ENCODE data around the gene R3HCC1L.

Gene R3HCC1L

GRCh38 chr10:98231417-98231816, 97.0 kb downstream of the R3HCC1L start:
- no peak for DNase-seq (ENCODE audit: low read depth in 2 of 2)

- DNase-seq (ENCODE audit: low read depth in 2 of 2) = no peak
Observed at GRCh38 chr10:98235846-98236245, 101.4 kb downstream of the R3HCC1L start.

- no peak for DNase-seq (ENCODE audit: low read depth in 2 of 2)
Observed at GRCh38 chr10:98236862-98237261, 102.4 kb downstream of the R3HCC1L start.

DNA sequence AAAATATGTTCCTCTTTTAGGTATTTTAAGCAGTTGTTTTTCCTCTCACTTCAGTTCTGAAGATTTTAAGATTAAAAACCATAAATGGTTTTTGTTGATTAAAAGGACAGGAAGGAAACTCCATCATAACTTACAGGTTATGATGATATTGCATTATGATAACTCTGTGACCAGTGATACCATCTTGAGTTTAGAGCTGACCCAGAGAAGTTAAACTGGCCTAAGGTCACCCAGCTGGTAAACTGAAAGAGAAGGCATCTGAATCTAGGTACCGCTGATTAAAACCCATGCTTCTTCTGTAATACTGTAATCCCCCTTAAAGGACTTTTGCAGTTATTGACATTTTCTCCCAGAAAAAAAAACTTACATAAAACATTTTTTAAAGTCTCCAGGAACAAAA, 103.9 kb downstream of the R3HCC1L start:
- no peak for DNase-seq (ENCODE audit: low read depth in 2 of 2)

- DNase-seq (ENCODE audit: low read depth in 2 of 2) = no peak
Observed at GRCh38 chr10:98240524-98240923, 106.1 kb downstream of the R3HCC1L start.

DNA sequence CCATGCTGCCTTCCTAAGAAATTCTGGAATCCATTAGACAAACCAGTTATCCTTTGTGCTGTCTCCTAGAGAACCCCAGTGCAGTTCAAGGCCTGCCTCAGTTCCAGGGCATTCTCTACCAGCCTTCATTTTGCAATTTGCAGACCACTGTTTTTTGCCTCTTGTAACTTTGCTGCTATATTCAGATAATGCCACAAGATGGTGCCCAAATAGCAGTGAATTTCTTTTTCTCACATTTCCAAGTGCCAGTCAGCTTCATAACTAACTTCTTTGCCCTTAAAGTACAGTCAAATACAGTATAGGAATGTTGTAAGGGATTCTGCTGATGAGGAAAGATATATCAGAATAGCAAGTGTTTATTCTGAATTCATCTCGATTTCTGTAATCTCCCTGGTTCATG, 108.4 kb downstream of the R3HCC1L start:
- no peak for DNase-seq (ENCODE audit: low read depth in 2 of 2)

GRCh38 chr10:98244141-98244540, 109.7 kb downstream of the R3HCC1L start:
- no peak for DNase-seq (ENCODE audit: low read depth in 2 of 2)

GRCh38 chr10:98244586-98244985, 110.1 kb downstream of the R3HCC1L start:
- no peak for DNase-seq (ENCODE audit: low read depth in 2 of 2)

DNA sequence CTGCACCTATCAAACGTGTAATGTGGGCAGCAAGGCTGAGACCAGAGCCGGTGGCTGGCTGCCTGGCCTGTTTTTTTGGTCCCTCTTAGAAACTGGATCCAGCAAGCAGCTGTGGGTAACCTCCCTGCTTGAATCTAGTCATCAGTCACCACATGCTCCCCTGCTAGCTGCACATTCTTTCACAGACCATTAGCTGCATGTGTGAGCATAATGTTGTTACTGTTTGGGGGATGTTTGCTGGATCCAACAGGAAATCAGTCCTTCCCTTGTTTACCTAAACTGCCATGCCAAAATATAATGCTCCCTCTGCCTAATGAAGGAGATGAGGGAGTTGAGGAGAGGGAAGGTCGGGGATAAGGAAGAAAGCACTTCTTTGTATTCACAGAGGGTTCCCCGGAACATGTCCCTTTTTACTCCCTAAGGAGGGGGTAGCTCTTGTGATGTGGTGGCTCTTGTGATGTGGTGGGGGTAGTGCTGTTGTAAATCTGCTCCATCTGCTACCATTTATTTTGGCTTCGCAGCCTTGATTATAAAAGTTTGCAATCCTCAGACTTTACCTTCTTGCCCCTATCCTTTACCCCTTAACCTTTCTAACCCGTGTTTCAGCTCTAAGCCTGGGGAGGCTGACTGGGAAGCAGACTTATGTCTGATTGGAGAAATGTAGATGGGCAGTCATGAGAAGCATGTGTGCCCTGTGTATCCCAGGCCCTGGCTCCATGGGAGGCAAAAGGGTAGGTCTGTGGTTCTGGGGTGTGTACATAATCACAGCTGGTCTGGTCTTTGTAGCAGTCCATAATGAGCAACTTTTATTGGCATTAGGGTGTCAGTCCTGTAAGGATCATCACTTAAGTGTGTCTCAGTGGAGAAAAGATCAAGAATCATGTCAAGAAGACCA, 112.7 kb downstream of the R3HCC1L start:
- no peak for DNase-seq (ENCODE audit: low read depth in 2 of 2)

DNA sequence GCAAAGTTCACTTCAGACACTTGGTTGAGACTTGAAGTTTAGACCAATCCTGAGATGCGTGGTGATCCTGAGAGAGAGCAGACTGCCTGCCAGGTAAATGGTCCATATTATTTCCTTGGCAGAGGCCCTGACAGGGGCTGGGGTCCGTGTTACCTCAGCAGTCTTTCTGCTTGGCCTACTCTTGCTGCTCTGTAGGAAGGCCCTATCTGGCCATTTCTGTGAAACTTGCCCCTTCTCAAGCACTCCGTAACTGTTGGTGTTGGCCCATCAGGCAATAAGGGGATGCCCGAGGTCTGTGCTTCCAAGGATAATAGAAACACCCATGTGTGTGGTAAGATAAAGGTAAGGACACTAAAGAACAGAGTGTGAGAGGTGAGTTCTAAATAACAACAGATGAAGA, 113.6 kb downstream of the R3HCC1L start:
- DNase-seq (ENCODE audit: low read depth in 2 of 2) = no peak

- DNase-seq (ENCODE audit: low read depth in 2 of 2) = no peak
Observed at GRCh38 chr10:98249134-98249533, 114.7 kb downstream of the R3HCC1L start.

- DNase-seq (ENCODE audit: low read depth in 2 of 2) = no peak
Observed at GRCh38 chr10:98251399-98251798, 116.9 kb downstream of the R3HCC1L start.

DNA sequence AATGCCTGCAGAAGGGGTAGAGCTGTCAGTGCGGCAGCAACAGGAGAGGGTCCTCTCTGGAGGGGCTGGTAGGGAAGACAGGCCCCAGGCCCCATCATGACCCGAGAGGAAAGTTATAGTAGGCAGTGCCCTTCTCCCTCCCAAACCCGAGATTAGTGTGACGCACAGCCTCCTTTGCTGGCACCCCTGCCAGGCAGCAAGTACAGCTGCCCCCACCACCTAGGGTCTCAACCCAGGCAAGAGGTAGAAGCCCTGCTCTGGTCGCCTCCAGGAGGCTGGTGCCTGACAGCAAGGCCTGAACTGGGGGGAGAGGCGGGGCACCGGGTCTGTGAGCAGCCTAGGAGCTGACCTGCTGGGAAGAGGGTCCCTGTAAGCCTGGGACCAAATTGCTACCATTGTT, 118.0 kb downstream of the R3HCC1L start:
- no peak for DNase-seq (ENCODE audit: low read depth in 2 of 2)

GRCh38 chr10:98253499-98253898, 119.0 kb downstream of the R3HCC1L start:
- DNase-seq (ENCODE audit: low read depth in 2 of 2) = no peak

GRCh38 chr10:98254234-98254974, 119.9 kb downstream of the R3HCC1L start:
- no peak for DNase-seq (ENCODE audit: low read depth in 2 of 2)

GRCh38 chr10:98255146-98255877, 120.9 kb downstream of the R3HCC1L start:
- no peak for DNase-seq (ENCODE audit: low read depth in 2 of 2)

GRCh38 chr10:98256692-98257091, 122.2 kb downstream of the R3HCC1L start:
- DNase-seq (ENCODE audit: low read depth in 2 of 2) = no peak

DNA sequence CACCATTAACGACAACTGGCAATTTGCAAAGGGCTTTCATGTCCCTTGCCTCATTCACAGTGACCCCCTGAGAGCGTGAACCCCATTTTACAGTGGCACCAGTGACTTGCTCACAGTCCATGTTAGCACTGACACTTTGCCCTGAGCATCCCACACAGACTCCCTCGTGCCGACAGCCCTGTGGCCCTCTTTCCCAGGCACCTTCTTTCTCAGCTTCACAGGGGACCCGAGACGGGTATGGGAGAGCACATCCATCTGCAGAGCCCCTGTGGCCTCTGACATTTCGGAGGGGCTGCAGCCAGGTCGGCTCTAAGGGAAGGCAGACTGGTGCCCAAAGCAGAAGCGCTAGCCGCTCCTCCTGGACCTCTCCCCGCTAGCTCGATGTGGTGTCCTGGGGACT, 122.7 kb downstream of the R3HCC1L start:
- no peak for DNase-seq (ENCODE audit: low read depth in 2 of 2)

GRCh38 chr10:98257961-98258360, 123.5 kb downstream of the R3HCC1L start:
- DNase-seq (ENCODE audit: low read depth in 2 of 2) = no peak

- DNase-seq (ENCODE audit: low read depth in 2 of 2) = no peak
Observed at GRCh38 chr10:98258683-98259454, 124.4 kb downstream of the R3HCC1L start.

- no peak for DNase-seq (ENCODE audit: low read depth in 2 of 2)
Observed at GRCh38 chr10:98259606-98260315, 125.3 kb downstream of the R3HCC1L start.
